GM20000 (cell line): ENCODE data around the gene DHRSX.

Experiments
- DNase-seq: peaks from one replicate; pipeline ENCODE4 v3.0.0; 2012; ENCODE audit warnings: low spot score
- CTCF ChIP-seq: IDR thresholded peaks from 2 replicates; pipeline ENCODE4 v1.5.1; 2012; ENCODE audit warnings: mild to moderate bottlenecking, control low read depth; ENCODE audit errors: extremely low read depth, missing control alignments

The DHRSX gene

GRCh38 chrX:2492531-2493218 is 8.1 kb downstream of the DHRSX start:
- DNase-seq = no peak
- TF ChIP-seq CTCF = no peak

GRCh38 chrX:2490634-2491033 is 10.1 kb downstream of the DHRSX start:
- no peak for TF ChIP-seq CTCF
- peak; percentile 7 for DNase-seq

GRCh38 chrX:2489446-2490445 is 11.0 kb downstream of the DHRSX start:
- DNase-seq = peak; percentile 25
- TF ChIP-seq CTCF = no peak

- TF ChIP-seq CTCF = no peak
Measured at GRCh38 chrX:2488621-2489285, 12.0 kb downstream of the DHRSX start.

GRCh38 chrX:2487366-2487765 is 13.4 kb downstream of the DHRSX start:
- TF ChIP-seq CTCF = no peak
- no peak for DNase-seq

More at GRCh38 chrX:2488621-2489285, 12.0 kb downstream of the DHRSX start:
- DNase-seq = peak; percentile 22

GRCh38 chrX:2486476-2487133 is 14.2 kb downstream of the DHRSX start:
- DNase-seq = peak; percentile 12
- no peak for TF ChIP-seq CTCF
